Measurements from ENCODE around the gene EHD4. TPM values are rescaled to one million over a fixed set of nuclear protein-coding genes. Genes with fewer than 3 reads are reported as not detected.

The EHD4 gene
- total RNA-seq, 1 donor from 2014 or later = 23.8 TPM

- Mint-ChIP-seq H3K9me3 (ENCODE audit: low read depth) (no peaks in the 10 kb centered on the region), H3K4me3 (ENCODE audit: unreplicated experiment) (no peak overlapping the region), H3K4me1 (ENCODE audit: low read depth) (peaks cover 17% of the 10 kb centered on the region), H3K27ac (ENCODE audit: unreplicated experiment) (no peak overlapping the region), H3K36me3 (ENCODE audit: low read depth) (peaks cover 22% of the 10 kb centered on the region), H3K27me3 (ENCODE audit: low read depth) (no peaks in the 10 kb centered on the region)
- TF ChIP-seq CTCF (IDR thresholded peaks at IDR 0.05) = no peak
- DNase-seq (ENCODE audit: low spot score) = no peak
Observed at GRCh38 chr15:41903782-41904181, 68.6 kb downstream of the EHD4 start.

GRCh38 chr15:41901431-41901830, 70.9 kb downstream of the EHD4 start:
- Mint-ChIP-seq H3K36me3 (ENCODE audit: low read depth) (peaks cover 17% of the 10 kb centered on the region), H3K4me1 (ENCODE audit: low read depth) (peaks cover 17% of the 10 kb centered on the region), H3K9me3 (ENCODE audit: low read depth) (no peaks in the 10 kb centered on the region), H3K27me3 (ENCODE audit: low read depth) (no peaks in the 10 kb centered on the region), H3K4me3 (ENCODE audit: unreplicated experiment) (no peak overlapping the region), H3K27ac (ENCODE audit: unreplicated experiment) (no peak overlapping the region)
- DNase-seq (ENCODE audit: low spot score) = no peak
- no peak for TF ChIP-seq CTCF (IDR thresholded peaks at IDR 0.05)

GRCh38 chr15:41900526-41901380, 71.6 kb downstream of the EHD4 start:
- Mint-ChIP-seq H3K4me3 (ENCODE audit: unreplicated experiment) (no peak overlapping the region), H3K27ac (ENCODE audit: unreplicated experiment) (no peak overlapping the region), H3K27me3 (ENCODE audit: low read depth) (no peaks in the 10 kb centered on the region), H3K9me3 (ENCODE audit: low read depth) (no peaks in the 10 kb centered on the region), H3K4me1 (ENCODE audit: low read depth) (peaks cover 17% of the 10 kb centered on the region), H3K36me3 (ENCODE audit: low read depth) (peaks cover 17% of the 10 kb centered on the region)
- TF ChIP-seq CTCF (IDR thresholded peaks at IDR 0.05) = no peak
- no peak for DNase-seq (ENCODE audit: low spot score)

GRCh38 chr15:41899854-41900442, 72.4 kb downstream of the EHD4 start:
- no peak for TF ChIP-seq CTCF (IDR thresholded peaks at IDR 0.05)
- no peaks in the 10 kb centered on the region for H3K27me3 Mint-ChIP-seq (ENCODE audit: low read depth)

GRCh38 chr15:41897363-41897799, 75.0 kb downstream of the EHD4 start:
- Mint-ChIP-seq H3K9me3 (ENCODE audit: low read depth) (no peaks in the 10 kb centered on the region), H3K4me3 (ENCODE audit: unreplicated experiment) (no peak overlapping the region), H3K4me1 (ENCODE audit: low read depth) (peaks cover 18% of the 10 kb centered on the region), H3K27me3 (ENCODE audit: low read depth) (no peaks in the 10 kb centered on the region), H3K36me3 (ENCODE audit: low read depth) (peaks cover 17% of the 10 kb centered on the region), H3K27ac (ENCODE audit: unreplicated experiment) (no peak overlapping the region)
- DNase-seq (ENCODE audit: low spot score) = no peak
- no peak for TF ChIP-seq CTCF (IDR thresholded peaks at IDR 0.05)

More at GRCh38 chr15:41899854-41900442, 72.4 kb downstream of the EHD4 start:
- Mint-ChIP-seq H3K27ac (ENCODE audit: unreplicated experiment) (no peak overlapping the region), H3K4me3 (ENCODE audit: unreplicated experiment) (no peak overlapping the region), H3K36me3 (ENCODE audit: low read depth) (peaks cover 17% of the 10 kb centered on the region), H3K9me3 (ENCODE audit: low read depth) (no peaks in the 10 kb centered on the region), H3K4me1 (ENCODE audit: low read depth) (peaks cover 15% of the 10 kb centered on the region)
- no peak for DNase-seq (ENCODE audit: low spot score)
